NCI-H82 treated with DMSO at 0.1 percent for 48 hours (cell line): Measurements from ENCODE around the gene BCO1.
"Not testable (repeated sequence)": the region's sequence is repeated elsewhere in the genome, so short reads cannot be mapped to it uniquely, and the experiment has no call there.

Experiments
- DNase-seq: peaks from one replicate; lab custom pipeline; 2025; ENCODE audit not compliant: unreplicated experiment; lab: John Stamatoyannopoulos, UW

BCO1 gene

GRCh38 chr16:81238296-81239011 lies at the start of gene BCO1:
Gene BCO1 (plus strand): TSS chr16:81238689. CDS start chr16:81238909, 220 bp downstream.
- peak; percentile 97 for DNase-seq

GRCh38 chr16:81189100-81189664 lies 49.3 kb upstream of the BCO1 start:
- DNase-seq: no peak

- no peak for DNase-seq
Observed at GRCh38 chr16:81190667-81191066, 47.8 kb upstream of the BCO1 start.

- DNase-seq: no peak
Observed at GRCh38 chr16:81195885-81196534, 42.5 kb upstream of the BCO1 start.

GRCh38 chr16:81198635-81199034 lies 39.9 kb upstream of the BCO1 start:
- no peak for DNase-seq

- no peak for DNase-seq
Observed at GRCh38 chr16:81201267-81201666, 37.2 kb upstream of the BCO1 start.

GRCh38 chr16:81204798-81205680 lies 33.5 kb upstream of the BCO1 start:
- peak; percentile 36 for DNase-seq

GRCh38 chr16:81207076-81207475 lies 31.4 kb upstream of the BCO1 start:
- DNase-seq: no peak

GRCh38 chr16:81210807-81211206 lies 27.7 kb upstream of the BCO1 start:
- DNase-seq: peak; percentile 88

GRCh38 chr16:81212830-81213465 lies 25.5 kb upstream of the BCO1 start:
- DNase-seq: peak; percentile 90

- DNase-seq: no peak
Observed at GRCh38 chr16:81214745-81215166, 23.7 kb upstream of the BCO1 start.

GRCh38 chr16:81216114-81216513 lies 22.4 kb upstream of the BCO1 start:
- no peak for DNase-seq

- no peak for DNase-seq
Observed at GRCh38 chr16:81216706-81217105, 21.8 kb upstream of the BCO1 start.

GRCh38 chr16:81219151-81219550 lies 19.3 kb upstream of the BCO1 start:
- DNase-seq: no peak

GRCh38 chr16:81220349-81220748 lies 18.1 kb upstream of the BCO1 start:
- no peak for DNase-seq

GRCh38 chr16:81221731-81222130 lies 16.8 kb upstream of the BCO1 start:
- no peak for DNase-seq

GRCh38 chr16:81224824-81225223 lies 13.7 kb upstream of the BCO1 start:
- no peak for DNase-seq

GRCh38 chr16:81225697-81226096 lies 12.8 kb upstream of the BCO1 start:
- DNase-seq: not testable (repeated sequence)

GRCh38 chr16:81227785-81228184 lies 10.7 kb upstream of the BCO1 start:
- DNase-seq: no peak

GRCh38 chr16:81229811-81230210 lies 8.7 kb upstream of the BCO1 start:
- no peak for DNase-seq

GRCh38 chr16:81231014-81231413 lies 7.5 kb upstream of the BCO1 start:
- DNase-seq: no peak
